HG02610 (cell line): Measurements from ENCODE around the gene PTGFRN.
"Not testable (repeated sequence)": the region's sequence is repeated elsewhere in the genome, so short reads cannot be mapped to it uniquely, and the experiment has no call there.

Experiments used
- ATAC-seq: cut with Tn5 transposase; IDR thresholded peaks from one replicate; pipeline ENCODE4 v1.9.1; 2021; ENCODE audit warnings: mild to moderate bottlenecking, moderate library complexity; ENCODE audit not compliant: unreplicated experiment

Gene PTGFRN

GRCh38 chr1:116909512-116910378 is at the start of gene PTGFRN:
Gene PTGFRN, plus strand, starts transcription at chr1:116909916. Its CDS starts 288 bp downstream, at chr1:116910204.
- ATAC-seq, result no peak

DNA sequence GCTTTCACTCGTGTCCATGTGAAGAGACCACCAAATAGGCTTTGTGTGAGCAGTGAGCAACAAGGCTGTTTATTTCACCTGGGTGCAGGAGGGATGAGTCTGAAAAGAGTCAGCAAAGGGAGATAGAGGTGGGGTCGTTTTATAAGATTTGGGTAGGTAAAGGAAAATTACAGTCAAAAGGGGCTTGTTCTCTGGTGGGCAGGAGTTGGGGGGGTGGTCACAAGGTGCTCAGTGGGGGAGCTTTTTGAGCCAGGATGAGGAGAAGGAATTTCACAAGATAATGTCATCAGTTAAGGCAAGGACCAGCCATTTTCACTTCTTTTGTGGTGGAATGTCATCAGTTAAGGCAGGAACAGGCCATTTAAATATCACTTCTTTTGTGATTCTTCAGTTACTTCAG is 49.5 kb upstream of the PTGFRN start:
- ATAC-seq, result not testable (repeated sequence)

DNA sequence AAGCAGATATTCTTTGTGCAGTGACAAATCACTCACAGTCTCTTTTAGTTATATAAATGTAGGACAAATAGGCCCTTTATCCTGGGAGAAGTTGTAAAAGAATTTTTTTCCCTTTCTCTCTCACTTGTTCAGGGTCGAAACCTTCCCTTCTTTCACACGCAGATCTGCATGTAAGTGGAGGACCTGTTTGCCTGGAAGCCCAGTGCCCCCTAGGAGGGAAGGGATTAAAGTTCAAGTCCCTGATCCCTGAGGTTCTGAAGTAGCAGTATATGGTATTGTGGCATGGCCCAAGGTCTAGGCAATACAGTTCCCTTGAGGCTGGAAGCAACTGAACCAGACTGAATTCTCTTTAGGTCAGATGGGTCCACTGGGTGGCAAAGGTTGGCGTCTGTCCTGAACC is 48.6 kb upstream of the PTGFRN start:
- no peak for ATAC-seq

DNA sequence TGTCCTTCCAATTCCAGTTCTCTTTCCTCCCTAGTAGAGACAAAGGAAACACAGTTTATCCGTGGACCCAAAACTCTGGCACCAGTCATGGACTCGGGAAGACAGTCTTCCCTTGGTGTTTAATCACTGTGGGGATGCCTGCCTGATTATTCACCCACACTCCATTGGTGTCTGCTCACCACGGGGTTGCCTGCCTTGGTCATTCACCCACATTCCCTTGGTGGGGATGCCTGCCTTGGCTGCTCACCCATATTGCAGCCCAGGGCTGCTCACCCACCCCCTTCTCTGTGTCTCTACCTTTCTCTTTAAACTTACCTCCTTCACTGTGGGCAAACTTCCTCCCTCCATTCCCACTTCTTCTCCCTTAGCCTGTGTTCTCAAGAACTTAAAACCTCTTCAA is 46.7 kb upstream of the PTGFRN start:
- not testable (repeated sequence) for ATAC-seq

- ATAC-seq, result not testable (repeated sequence)
Measured at GRCh38 chr1:116866478-116866877, 43.2 kb upstream of the PTGFRN start.

- no peak for ATAC-seq
Measured at GRCh38 chr1:116868385-116868784, 41.3 kb upstream of the PTGFRN start.

DNA sequence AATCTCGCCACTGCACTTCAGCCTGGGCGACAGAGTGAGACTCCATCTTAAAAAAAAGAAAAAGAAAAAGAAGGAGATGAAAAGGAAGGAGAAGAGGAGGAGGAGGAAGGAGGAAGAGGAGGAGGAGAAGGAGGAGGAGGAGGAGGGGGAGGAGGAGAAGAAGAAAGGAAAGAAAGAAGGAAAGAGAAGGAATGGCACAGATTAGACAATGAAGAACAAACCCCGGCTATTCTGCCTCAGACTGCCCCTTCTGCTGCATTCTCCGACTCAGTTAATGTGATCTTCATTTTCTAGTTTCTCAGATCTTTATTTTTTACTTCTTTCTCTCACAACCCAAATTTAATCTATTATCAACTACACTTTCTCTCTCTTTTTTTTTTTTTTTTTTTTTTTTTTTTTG is 40.1 kb upstream of the PTGFRN start:
- no peak for ATAC-seq

GRCh38 chr1:116870300-116870699 is 39.4 kb upstream of the PTGFRN start:
- ATAC-seq, result no peak

DNA sequence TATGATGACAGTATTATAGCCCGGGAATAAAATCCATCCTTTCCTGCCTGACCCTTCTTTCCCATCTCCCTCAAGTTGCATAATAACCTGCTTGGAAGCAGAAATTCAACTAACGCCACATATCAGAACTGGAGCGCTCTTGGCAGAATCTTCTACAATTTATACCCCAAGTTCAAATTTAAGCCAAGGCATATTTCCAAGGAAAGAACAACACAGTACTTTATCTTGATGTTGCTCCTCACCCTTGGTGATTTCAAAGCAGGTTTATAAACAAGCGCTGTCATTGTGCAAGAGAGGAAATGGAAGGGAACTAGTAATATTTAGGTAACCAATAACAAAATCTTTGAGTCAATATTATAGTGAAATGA is 38.0 kb upstream of the PTGFRN start:
- ATAC-seq, result no peak

DNA sequence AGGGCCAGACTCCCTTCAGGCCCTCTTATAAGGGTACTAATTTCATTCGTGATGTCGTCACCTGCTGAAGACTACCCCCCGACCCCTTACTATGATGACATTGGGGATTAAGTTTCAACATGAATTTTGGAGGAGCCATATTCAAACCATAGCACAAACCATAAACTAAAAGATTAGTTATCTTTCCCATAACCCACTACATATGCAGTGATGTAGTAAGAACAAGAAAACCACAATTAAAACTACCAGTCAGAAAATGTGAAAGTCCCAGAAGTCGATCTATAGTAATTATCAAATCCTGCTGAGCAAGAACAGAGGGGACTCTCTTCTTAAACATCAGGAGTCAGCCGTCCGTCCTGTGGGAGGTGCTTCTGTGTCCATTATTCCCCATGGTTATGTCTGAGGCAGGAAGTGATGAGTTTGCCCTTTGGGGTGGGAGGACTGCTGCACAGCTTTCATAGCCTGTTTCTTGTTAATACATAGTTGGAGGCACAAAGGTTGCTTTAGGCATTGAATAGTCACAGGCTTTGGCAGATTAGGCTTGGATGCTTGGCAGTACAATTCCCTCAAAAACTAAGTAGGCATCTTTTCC is 35.9 kb upstream of the PTGFRN start:
- no peak for ATAC-seq

GRCh38 chr1:116874733-116875249 is 34.9 kb upstream of the PTGFRN start:
- no peak for ATAC-seq

DNA sequence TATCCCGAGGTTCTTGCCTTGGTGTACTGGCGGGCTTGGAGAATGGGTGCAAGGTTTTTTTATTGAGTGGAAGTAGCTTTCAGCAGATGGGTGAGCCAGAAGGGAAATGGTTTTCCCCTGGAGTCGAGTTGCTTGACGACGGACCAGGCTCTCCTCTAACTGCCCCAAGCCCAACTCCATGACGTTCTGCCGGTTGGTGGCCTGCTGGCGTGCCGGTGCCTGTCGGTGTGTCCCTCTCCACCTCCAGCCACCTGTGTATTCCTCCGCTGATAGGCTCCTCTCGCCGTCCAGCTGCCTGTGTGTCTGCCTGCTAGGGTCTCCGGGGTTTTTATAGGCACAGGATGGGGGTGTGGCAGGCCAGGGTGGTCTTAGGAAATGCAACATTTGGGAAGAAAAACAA is 34.3 kb upstream of the PTGFRN start:
- no peak for ATAC-seq

GRCh38 chr1:116875946-116876345 is 33.8 kb upstream of the PTGFRN start:
- not testable (repeated sequence) for ATAC-seq

GRCh38 chr1:116877141-116877818 is 32.4 kb upstream of the PTGFRN start:
- ATAC-seq, result no peak

DNA sequence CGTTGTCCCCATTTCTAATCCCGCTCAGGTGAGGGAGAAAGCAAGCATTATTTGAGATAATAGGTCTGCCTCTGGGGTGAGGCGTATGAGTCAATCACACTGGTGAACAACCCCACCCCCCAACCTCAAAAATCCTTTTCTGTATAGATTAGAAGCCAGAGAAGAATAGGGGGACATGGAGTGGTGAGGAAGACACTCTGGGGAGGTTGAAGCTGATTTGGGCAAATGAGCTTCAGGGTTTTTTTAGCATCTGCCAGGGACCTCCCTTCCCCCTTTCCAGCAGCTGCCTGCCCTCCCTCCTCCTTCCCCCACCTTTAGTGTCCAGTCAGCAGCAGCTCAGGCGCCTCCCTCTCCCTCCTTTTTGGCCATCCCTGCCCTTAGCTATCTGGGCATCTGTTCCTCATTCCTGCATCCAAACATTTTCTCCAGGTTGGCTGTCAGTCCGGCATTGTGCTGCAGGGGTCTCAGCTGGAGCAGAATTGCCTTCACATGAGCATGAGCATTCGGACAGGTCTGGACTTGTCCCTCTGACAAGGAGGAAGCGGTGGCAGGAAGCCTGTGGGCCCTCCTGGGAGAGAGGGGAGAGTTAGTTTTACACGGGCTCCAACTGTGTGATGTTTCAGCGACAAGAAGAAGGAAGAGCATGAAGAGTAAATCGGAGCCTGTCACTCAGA is 30.8 kb upstream of the PTGFRN start:
- ATAC-seq, result peak; percentile 66

- no peak for ATAC-seq
Measured at GRCh38 chr1:116879478-116880133, 30.1 kb upstream of the PTGFRN start.

DNA sequence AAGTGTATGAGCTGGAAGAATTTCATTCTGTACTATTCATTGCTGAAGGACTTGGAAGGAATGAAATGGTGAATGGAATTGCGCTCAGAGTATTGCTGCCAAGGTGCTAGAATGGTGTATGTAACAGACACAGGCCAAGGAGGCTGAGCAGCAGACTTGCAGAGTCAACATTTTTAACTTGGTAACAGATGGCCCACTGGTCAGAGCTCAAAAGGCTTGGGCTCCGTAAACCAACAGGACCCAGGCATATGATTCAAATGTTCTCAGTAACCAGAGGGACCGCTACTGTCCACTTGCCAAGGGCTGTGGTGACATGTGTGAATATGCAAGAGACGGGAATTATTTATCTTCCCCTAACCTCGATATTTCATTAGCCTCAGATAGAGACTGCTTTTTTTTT is 28.8 kb upstream of the PTGFRN start:
- ATAC-seq, result no peak

- no peak for ATAC-seq
Measured at GRCh38 chr1:116881879-116882520, 27.7 kb upstream of the PTGFRN start.

DNA sequence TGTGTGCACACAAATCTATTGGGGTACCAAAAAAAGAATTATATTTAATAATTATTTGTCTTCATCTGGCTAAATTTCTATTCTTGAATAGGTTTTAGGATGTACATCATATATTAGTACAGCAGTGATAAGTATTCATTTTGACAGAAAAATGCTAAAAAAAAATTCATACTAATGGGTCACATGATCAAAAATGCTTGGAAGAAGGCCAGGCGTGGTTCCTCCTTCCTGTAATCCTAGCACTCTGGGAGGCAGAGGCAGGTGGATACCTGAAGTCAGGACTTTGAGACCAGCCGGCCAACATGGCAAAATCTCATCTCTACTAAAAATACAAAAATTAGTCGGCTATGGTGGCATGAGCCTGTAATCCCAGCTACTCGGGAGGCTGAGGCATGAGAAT is 26.9 kb upstream of the PTGFRN start:
- no peak for ATAC-seq

GRCh38 chr1:116886291-116886878 is 23.3 kb upstream of the PTGFRN start:
- ATAC-seq, result no peak
